Astrocyte of the spinal cord (primary cell): ENCODE measurements around the gene LZTFL1.
"Not testable (repeated sequence)": the region's sequence is repeated elsewhere in the genome, so short reads cannot be mapped to it uniquely, and the experiment has no call there.

Experiments used
- DNase-seq: peaks from one replicate; pipeline ENCODE4 v3.0.0; 2011; ENCODE audit warnings: low read depth, low spot score
- H3K4me3 ChIP-seq: 2 replicates; pipeline ENCODE4 v1.5.1; 2011; ENCODE audit warnings: low read depth, mild to moderate bottlenecking, low read length, moderate library complexity
- CTCF ChIP-seq: IDR thresholded peaks from 2 replicates; pipeline ENCODE4 v1.5.1; 2012; ENCODE audit warnings: low read depth, mild to moderate bottlenecking, low read length, inconsistent platforms
- in situ Hi-C: cut with HindIII; loops from 2 replicates; pipeline ENCODE4 v1.10.0; 2017; ENCODE audit warnings: low sequenced_read_pairs

The LZTFL1 gene

GRCh38 chr3:45865563-45865962 lies 23.6 kb upstream of the LZTFL1 start:
- in situ Hi-C loops: no loop called here
- no peak for DNase-seq
- TF ChIP-seq CTCF: no peak

GRCh38 chr3:45864760-45865519 lies 23.0 kb upstream of the LZTFL1 start:
- no peak overlapping the region for H3K4me3 ChIP-seq
- in situ Hi-C loops: no loop called here
- no peak for TF ChIP-seq CTCF
- no peak for DNase-seq

More at GRCh38 chr3:45865563-45865962, 23.6 kb upstream of the LZTFL1 start:
- H3K4me3 ChIP-seq: no peak overlapping the region

GRCh38 chr3:45861043-45861719 lies 19.3 kb upstream of the LZTFL1 start:
- no peak for TF ChIP-seq CTCF
- no peak for DNase-seq
- in situ Hi-C loops: no loop called here
- H3K4me3 ChIP-seq: no peak overlapping the region

GRCh38 chr3:45860481-45860880 lies 18.6 kb upstream of the LZTFL1 start:
- DNase-seq: no peak
- no peak for TF ChIP-seq CTCF
- no peak overlapping the region for H3K4me3 ChIP-seq
- in situ Hi-C loops: no loop called here

- no peak for DNase-seq
- in situ Hi-C loops: no loop called here
- TF ChIP-seq CTCF: no peak
- H3K4me3 ChIP-seq: no peak overlapping the region
Measured at GRCh38 chr3:45858809-45859543, 17.1 kb upstream of the LZTFL1 start.

- H3K4me3 ChIP-seq, DNase-seq, in situ Hi-C loops: not testable (repeated sequence)
Measured at GRCh38 chr3:45857024-45857423, 15.1 kb upstream of the LZTFL1 start.

- H3K4me3 ChIP-seq, DNase-seq, in situ Hi-C loops: not testable (repeated sequence)
Measured at GRCh38 chr3:45856323-45856722, 14.4 kb upstream of the LZTFL1 start.
